SK-N-MC (cell line): ENCODE results near the gene GLTP.

Experiments used
- DNase-seq: peaks from one replicate; pipeline ENCODE4 v3.0.0-alpha.2; 2011; ENCODE audit warnings: low read depth, low spot score
- H3K27ac ChIP-seq: fragments of 200-600 bp; sonication (generic); 2 replicates; pipeline ENCODE4 v1.5.1; 2016; ENCODE audit warnings: mixed run types
- H3K36me3 ChIP-seq: fragments of 200-600 bp; sonication (generic); 2 replicates; pipeline ENCODE4 v1.6.1; 2017; ENCODE audit warnings: antibody characterized with exemption, low read length, mixed read lengths; ENCODE audit not compliant: insufficient read depth
- H3K4me3 ChIP-seq: fragments of 200-600 bp; sonication (generic); 2 replicates; pipeline ENCODE4 v1.5.1; 2016
- H3K9ac ChIP-seq: fragments of 200-600 bp; sonication (generic); 2 replicates; pipeline ENCODE4 v1.8.0; 2017; ENCODE audit warnings: mixed run types, mixed read lengths; ENCODE audit not compliant: insufficient read length
- H3K9me3 ChIP-seq: fragments of 200-600 bp; sonication (generic); 2 replicates; pipeline ENCODE4 v1.6.1; 2017; ENCODE audit warnings: low read depth, mild to moderate bottlenecking, antibody characterized with exemption, low read length, moderate library complexity, mixed read lengths
- EZH2 ChIP-seq: fragments of 200-600 bp; sonication (generic); IDR thresholded peaks from one replicate; pipeline ENCODE4 v1.6.1; 2017; ENCODE audit warnings: antibody characterized with exemption
- FOXP2 ChIP-seq: optimal IDR thresholded peaks from 2 replicates; pipeline ENCODE3; 2011; ENCODE audit warnings: mild to moderate bottlenecking, moderate library complexity; ENCODE audit not compliant: insufficient read depth; ENCODE audit errors: extremely low read length, control extremely low read depth
- POLR2AphosphoS5 ChIP-seq: IDR thresholded peaks from 2 replicates; pipeline ENCODE4 v1.6.1; 2012; ENCODE audit warnings: mild to moderate bottlenecking, low read depth, low read length, borderline replicate concordance

GLTP gene

DNA sequence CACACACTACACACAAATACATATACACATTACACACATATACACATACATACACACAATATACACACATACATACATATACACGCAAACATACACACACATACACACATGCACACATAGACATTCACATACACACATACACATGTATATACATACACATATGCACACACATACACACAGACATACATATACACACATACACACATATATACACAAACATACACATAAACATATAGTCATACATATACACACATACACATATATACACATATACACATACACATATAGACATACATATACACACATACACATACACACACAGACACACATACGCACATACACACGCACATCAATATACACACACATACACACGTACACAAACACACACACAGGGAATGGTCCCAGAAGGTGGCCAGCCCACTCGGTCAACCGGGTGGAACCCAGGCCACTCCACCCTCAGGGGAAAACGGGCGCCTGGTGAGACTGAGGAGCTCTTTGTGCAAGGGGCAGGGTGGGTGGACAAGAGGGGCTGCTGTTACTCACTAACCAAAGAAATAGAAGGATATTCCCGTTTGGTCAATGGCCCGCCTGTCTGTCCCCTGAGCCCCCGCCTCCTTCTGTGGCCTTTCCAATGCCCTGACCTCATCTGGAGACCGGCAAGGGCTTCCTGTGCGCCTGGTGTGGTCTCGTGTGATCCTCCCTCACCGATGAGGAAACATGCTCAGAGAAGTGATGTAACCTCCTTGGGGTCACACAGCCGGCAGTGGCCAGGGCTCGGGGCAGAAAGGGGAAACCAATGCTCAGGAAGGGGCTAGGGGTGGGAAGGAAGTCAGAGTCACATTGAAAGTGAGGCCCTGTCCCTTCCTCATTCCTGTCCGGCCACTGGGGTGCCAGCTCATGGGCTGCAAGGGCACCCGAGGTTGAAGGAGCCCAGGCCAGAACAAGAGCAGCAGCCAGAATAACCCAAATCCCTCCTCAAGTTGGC lies 52.5 kb downstream of the GLTP start:
- Histone ChIP-seq H3K9me3 (no peaks in the 10 kb centered on the region), H3K9ac (no peak overlapping the region), H3K4me3 (no peak overlapping the region), H3K36me3 (no peaks in the 10 kb centered on the region), H3K27ac (no peak overlapping the region)
- no peak for DNase-seq
- TF ChIP-seq EZH2 (no peak), POLR2AphosphoS5 (no peak), FOXP2 (no peak)

DNA sequence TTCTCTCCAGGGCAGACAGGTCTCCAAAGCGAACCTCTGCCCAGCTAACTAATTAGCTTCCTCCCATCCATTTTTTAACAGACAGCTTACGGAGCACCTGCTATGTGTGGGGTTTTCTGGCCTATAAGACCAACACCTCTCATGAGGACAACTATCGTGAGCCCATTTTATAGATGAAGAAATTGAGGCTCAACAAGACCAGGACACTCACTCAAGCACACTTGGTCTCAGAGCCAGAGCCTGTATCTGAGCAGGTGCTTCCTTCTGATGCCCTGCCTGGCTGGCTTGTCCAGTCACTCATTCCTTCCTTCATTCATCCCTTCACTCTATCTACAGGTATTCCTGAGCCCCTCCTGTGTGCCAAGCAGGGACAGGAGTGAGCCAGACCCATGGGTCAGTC lies 53.3 kb downstream of the GLTP start:
- no peak for TF ChIP-seq FOXP2
- TF ChIP-seq POLR2AphosphoS5, result no peak
- TF ChIP-seq EZH2, result no peak
- Histone ChIP-seq H3K4me3 (no peak overlapping the region), H3K9me3 (no peaks in the 10 kb centered on the region), H3K9ac (no peak overlapping the region), H3K27ac (no peak overlapping the region), H3K36me3 (no peaks in the 10 kb centered on the region)
- DNase-seq, result no peak

DNA sequence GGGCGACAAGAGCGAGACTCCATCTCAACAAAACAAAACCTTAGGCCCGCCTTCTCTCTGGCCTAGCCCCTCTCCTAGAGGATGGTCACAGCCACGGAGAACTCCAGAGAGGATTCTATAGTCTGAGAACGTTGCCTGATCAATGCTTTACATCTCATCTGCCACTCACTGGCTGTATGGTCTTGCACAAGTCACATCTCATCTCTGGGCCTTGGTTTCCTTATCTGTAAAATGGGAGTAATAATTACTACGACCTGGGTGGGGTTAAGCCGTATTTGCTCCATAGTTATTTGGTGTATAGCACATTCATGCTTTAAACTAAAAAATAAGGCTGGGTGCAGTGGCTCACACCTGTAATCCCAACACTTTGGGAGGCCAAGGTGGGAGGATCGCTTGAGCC lies 55.6 kb downstream of the GLTP start:
- DNase-seq, result no peak
- TF ChIP-seq POLR2AphosphoS5 (no peak), FOXP2 (no peak), EZH2 (no peak)
- no peak overlapping the region for H3K27ac ChIP-seq
- H3K36me3 ChIP-seq, result no peaks in the 10 kb centered on the region
- H3K9ac ChIP-seq, result no peak overlapping the region
- no peaks in the 10 kb centered on the region for H3K9me3 ChIP-seq
- H3K4me3 ChIP-seq, result no peak overlapping the region

DNA sequence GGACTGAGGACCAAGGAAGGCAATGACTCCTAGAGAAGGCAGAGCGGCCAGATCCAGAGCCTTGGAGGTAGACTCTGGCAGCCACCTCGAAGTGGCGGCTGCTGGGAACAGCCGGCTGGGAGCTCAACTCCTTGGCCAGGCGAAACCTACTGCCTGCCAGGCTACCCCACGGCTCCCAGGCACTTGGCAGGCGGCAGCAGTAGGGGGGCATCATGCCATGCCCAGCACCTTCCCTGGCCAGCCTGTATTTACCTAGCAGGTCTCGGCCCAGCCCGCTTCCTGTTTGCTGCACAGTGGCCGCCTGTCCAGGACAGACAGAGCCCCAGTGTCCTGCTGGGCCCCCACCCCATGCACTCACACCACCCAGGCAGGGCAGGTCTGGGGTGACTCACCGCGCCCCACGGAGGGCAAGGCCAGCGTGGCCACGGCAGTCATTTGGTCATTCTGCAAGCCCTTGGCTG lies 57.4 kb downstream of the GLTP start:
- Histone ChIP-seq H3K27ac (no peak overlapping the region), H3K36me3 (no peaks in the 10 kb centered on the region), H3K9me3 (no peaks in the 10 kb centered on the region), H3K9ac (no peak overlapping the region), H3K4me3 (no peak overlapping the region)
- DNase-seq, result no peak
- TF ChIP-seq POLR2AphosphoS5 (no peak), FOXP2 (no peak), EZH2 (no peak)

DNA sequence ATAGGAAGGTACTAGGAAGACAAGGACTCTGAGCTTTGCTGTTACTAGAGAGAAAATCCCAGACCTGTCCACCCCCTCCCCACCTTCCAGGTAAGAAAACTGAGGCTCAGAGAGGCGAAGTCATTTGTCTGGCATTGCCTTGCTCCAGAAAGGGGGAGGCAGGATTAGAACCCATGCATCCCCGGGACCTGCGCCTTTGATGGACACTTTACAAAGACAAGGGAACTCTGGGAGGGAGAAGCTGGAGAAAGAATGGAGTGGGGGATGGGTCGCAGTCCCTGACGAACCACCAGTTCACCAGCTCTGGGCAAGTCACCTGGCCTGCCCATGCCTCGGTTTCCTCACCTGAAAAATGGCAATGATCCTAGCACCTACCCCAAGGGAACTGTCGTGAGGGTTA lies 57.9 kb downstream of the GLTP start:
- Histone ChIP-seq H3K9me3 (no peaks in the 10 kb centered on the region), H3K9ac (no peak overlapping the region), H3K4me3 (no peak overlapping the region), H3K36me3 (no peaks in the 10 kb centered on the region), H3K27ac (no peak overlapping the region)
- no peak for TF ChIP-seq POLR2AphosphoS5
- TF ChIP-seq EZH2, result no peak
- TF ChIP-seq FOXP2, result no peak
- DNase-seq, result no peak

DNA sequence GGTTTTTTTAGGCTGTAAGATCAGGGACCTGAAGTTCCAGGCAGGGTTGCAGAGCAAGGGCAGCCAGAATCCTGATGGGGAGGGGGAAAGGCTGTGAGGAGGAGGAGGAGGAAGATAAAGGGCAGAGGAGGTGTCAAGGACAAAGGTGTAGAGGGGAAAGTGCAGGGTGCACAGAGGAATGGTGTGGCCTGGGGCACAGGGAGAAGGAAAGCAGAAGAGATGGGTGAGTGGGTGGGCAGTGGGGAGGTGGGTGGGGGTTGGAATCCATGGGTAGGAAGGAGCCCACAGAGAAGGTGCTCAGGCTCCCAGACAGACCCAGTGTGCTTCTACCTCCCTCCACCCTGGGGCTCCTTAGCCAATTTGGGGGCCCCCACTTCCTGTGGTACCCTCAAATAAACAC lies 58.4 kb downstream of the GLTP start:
- TF ChIP-seq FOXP2 (no peak), EZH2 (no peak), POLR2AphosphoS5 (no peak)
- H3K9me3 ChIP-seq, result no peaks in the 10 kb centered on the region
- H3K4me3 ChIP-seq, result no peak overlapping the region
- H3K27ac ChIP-seq, result no peak overlapping the region
- no peaks in the 10 kb centered on the region for H3K36me3 ChIP-seq
- no peak overlapping the region for H3K9ac ChIP-seq
- no peak for DNase-seq

DNA sequence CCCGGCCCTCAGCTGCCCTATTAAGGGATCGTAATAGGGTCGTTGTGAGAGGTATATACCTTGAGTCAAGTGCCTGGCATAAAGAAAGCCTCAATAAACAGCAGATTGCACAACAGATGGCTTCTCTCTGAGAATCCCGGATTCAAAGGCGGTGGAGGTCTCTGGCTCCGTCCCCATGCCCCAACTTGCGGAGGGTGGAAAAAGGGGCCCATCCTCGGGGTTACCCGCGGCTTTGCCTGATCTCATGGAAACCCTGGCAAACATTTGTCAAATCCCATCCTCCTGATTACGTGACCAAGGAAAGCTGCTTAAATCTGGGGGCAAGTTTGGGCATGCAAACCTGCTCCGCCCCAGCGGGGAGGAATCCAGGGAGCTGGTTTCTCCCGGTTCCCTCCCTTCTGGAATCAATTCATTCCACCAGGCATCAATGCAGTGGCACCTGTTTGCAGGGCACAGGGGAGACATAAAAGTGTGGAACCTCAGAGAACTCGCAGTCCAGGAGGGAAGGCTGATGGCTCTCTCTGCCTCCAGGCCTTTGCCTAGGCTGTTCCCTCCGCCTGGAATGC lies 59.4 kb downstream of the GLTP start:
- Histone ChIP-seq H3K36me3 (no peaks in the 10 kb centered on the region), H3K27ac (no peak overlapping the region), H3K9ac (no peak overlapping the region), H3K4me3 (no peak overlapping the region), H3K9me3 (no peaks in the 10 kb centered on the region)
- TF ChIP-seq EZH2 (no peak), POLR2AphosphoS5 (no peak), FOXP2 (no peak)
- no peak for DNase-seq

DNA sequence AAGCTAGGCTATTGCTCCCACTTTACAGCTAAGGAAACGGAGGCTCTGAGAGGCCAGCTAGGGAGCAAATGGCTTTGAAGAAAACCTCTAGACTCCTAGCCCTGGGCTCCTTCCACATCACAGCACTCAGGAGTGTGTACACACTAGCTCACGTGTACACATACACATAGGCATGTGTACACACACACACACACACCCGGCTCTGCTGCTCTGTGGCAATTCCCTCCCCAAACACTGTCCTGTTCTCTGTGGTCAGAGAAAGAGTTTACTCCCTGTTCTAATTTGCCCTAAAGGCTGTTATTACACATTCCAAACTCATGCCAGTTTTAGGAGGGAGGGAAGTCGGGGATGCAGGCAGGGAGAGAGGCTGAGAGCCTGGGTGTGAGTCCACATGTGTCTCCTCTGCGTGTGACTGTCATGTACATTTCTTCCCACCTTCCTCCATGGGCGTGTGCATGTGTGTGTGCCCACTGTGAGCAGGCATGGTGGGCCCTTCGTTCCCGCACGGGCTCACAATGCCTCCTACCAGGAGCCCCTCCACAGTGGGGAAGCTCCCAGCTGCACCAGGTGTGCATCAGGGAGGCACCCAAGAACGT lies 61.3 kb downstream of the GLTP start:
- DNase-seq, result no peak
- Histone ChIP-seq H3K9me3 (no peaks in the 10 kb centered on the region), H3K27ac (no peak overlapping the region), H3K9ac (no peak overlapping the region), H3K4me3 (no peak overlapping the region), H3K36me3 (no peaks in the 10 kb centered on the region)
- no peak for TF ChIP-seq POLR2AphosphoS5
- TF ChIP-seq EZH2, result no peak
- no peak for TF ChIP-seq FOXP2
